A549 (cell line): ENCODE results near the gene NAALADL1. TPM values are rescaled to one million over a fixed set of nuclear protein-coding genes. Genes with fewer than 3 reads are reported as not detected.

Experiments
- ATAC-seq, 2 experiments: fragments of 200-7000 bp in 1 of 2; fragments of >200 bp in 1 of 2; cut with Nextera tagmentation in 1 of 2; cut with Tn5 transposase in 1 of 2; 3 replicates each; pipeline versions ENCODE4 v1.8.0 to v1.9.1; 2018 to 2020; ENCODE audit warnings: mild to moderate bottlenecking in 1 of 2, moderate library complexity in 1 of 2
- CTCF ChIA-PET: fragments of 300-600 bp; sonication (Branson Sonifier 250); formaldehyde crosslinking; extraction: SDS; loops from one replicate; lab custom pipeline; 2021; ENCODE audit warnings: antibody characterized with exemption, inconsistent platforms; lab: Yijun Ruan, JAX
- POLR2A ChIA-PET: fragments of 350-600 bp; formaldehyde crosslinking; extraction: SDS; loops from one replicate; lab custom pipeline; 2021; ENCODE audit warnings: antibody characterized with exemption, inconsistent platforms; lab: Yijun Ruan, JAX
- DNase-seq, 2 experiments: peaks; one replicate each; pipeline versions ENCODE4 v3.0.0 to v3.0.0-alpha.2; 2011 to 2016; ENCODE audit warnings: low read depth in 1 of 2, low spot score in 1 of 2
- FAIRE-seq: peaks from 2 replicates; lab custom pipeline; 2011; peaks lifted over from hg19 to GRCh38; lab: Jason Lieb, UNC
- H3K27ac ChIP-seq, 2 experiments: fragments of >200 bp; sonication (Bioruptor Twin); formaldehyde crosslinking; 3 replicates each; pipeline ENCODE4 v1.5.1; 2016 to 2017
- H3K4me1 ChIP-seq: fragments of >200 bp; sonication (Bioruptor Twin); formaldehyde crosslinking; 3 replicates; pipeline ENCODE4 v1.6.1; 2016
- H3K4me2 ChIP-seq: fragments of >200 bp; sonication (Bioruptor Twin); formaldehyde crosslinking; 3 replicates; pipeline ENCODE4 v1.6.1; 2016
- H3K4me3 ChIP-seq: fragments of >200 bp; sonication (Bioruptor Twin); formaldehyde crosslinking; 3 replicates; pipeline ENCODE4 v1.5.1; 2016
- H3K9me3 ChIP-seq: fragments of >200 bp; sonication (Bioruptor Twin); formaldehyde crosslinking; 3 replicates; pipeline ENCODE4 v1.6.1; 2016
- BHLHE40 ChIP-seq: IDR thresholded peaks from 2 replicates; pipeline ENCODE4 v1.6.1; 2012; ENCODE audit warnings: low read depth, low read length, inconsistent platforms
- CBX8 ChIP-seq: fragments of 200-600 bp; sonication (generic); IDR thresholded peaks from 2 replicates; pipeline ENCODE4 v1.6.1; 2016
- E2F6 ChIP-seq: IDR thresholded peaks from 2 replicates; pipeline ENCODE4 v1.6.1; 2012; ENCODE audit warnings: low read depth, borderline replicate concordance
- EHF ChIP-seq: fragments of 250-450 bp; sonication (Bioruptor Pico); IDR thresholded peaks from 2 replicates; pipeline ENCODE4 v1.5.0; 2020; ENCODE audit warnings: mild to moderate bottlenecking
- ELK1 ChIP-seq: fragments of 150-350 bp; IDR thresholded peaks from 2 replicates; pipeline ENCODE4 v1.6.1; 2014; ENCODE audit warnings: low read depth, mild to moderate bottlenecking, low read length
- EP300 ChIP-seq, 2 experiments: fragments of >200 bp; sonication (Bioruptor Twin); formaldehyde crosslinking; IDR thresholded peaks; 2 replicates in 1 of 2; 3 replicates in 1 of 2; pipeline ENCODE4 v1.6.1; 2016 to 2017
- ESRRA ChIP-seq: fragments of 150-350 bp; IDR thresholded peaks from 2 replicates; pipeline ENCODE4 v1.6.1; 2014; ENCODE audit warnings: mild to moderate bottlenecking, low read length, borderline replicate concordance
- GATA3 ChIP-seq: IDR thresholded peaks from 2 replicates; pipeline ENCODE4 v1.6.1; 2012; ENCODE audit warnings: borderline replicate concordance
- KDM1A ChIP-seq: fragments of 200-600 bp; sonication (generic); IDR thresholded peaks from 2 replicates; pipeline ENCODE4 v1.6.1; 2016; ENCODE audit warnings: low read depth, mild to moderate bottlenecking
- KDM5A ChIP-seq: fragments of 200-600 bp; sonication (generic); IDR thresholded peaks from 2 replicates; pipeline ENCODE4 v1.6.1; 2016; ENCODE audit warnings: antibody characterized with exemption, mild to moderate bottlenecking
- MAFK ChIP-seq: fragments of 450-650 bp; IDR thresholded peaks from 2 replicates; pipeline ENCODE4 v1.6.1; 2014; ENCODE audit not compliant: partially characterized antibody
- MAX ChIP-seq: IDR thresholded peaks from 2 replicates; pipeline ENCODE4 v1.6.1; 2012
- MAZ ChIP-seq: fragments of 150-350 bp; IDR thresholded peaks from 2 replicates; pipeline ENCODE4 v1.6.1; 2014; ENCODE audit warnings: antibody characterized with exemption, low read depth, low read length, borderline replicate concordance
- MYC ChIP-seq: IDR thresholded peaks from 2 replicates; pipeline ENCODE4 v1.6.1; 2012; ENCODE audit warnings: mild to moderate bottlenecking, inconsistent platforms, low read length, improper control_type of control experiment, borderline replicate concordance
- NR3C1 ChIP-seq: fragments of >200 bp; sonication (Bioruptor Twin); formaldehyde crosslinking; IDR thresholded peaks from 3 replicates; pipeline ENCODE4 v1.6.1; 2017
- PBX3 ChIP-seq: IDR thresholded peaks from 2 replicates; pipeline ENCODE4 v1.6.1; 2012
- PHF8 ChIP-seq: fragments of 200-600 bp; sonication (generic); IDR thresholded peaks from 2 replicates; pipeline ENCODE4 v1.6.1; 2016; ENCODE audit warnings: low read depth, mild to moderate bottlenecking, antibody characterized with exemption, moderate library complexity, borderline replicate concordance
- POLR2A ChIP-seq: IDR thresholded peaks from 2 replicates; pipeline ENCODE4 v1.6.1; 2012; ENCODE audit warnings: mild to moderate bottlenecking, low read length
- RNF2 ChIP-seq: fragments of 200-600 bp; sonication (generic); IDR thresholded peaks from 2 replicates; pipeline ENCODE4 v1.6.1; 2016; ENCODE audit warnings: low read depth, mild to moderate bottlenecking, antibody characterized with exemption, moderate library complexity, borderline replicate concordance
- SREBF2 ChIP-seq: fragments of 450-650 bp; IDR thresholded peaks from 2 replicates; pipeline ENCODE4 v1.6.1; 2014; ENCODE audit warnings: mild to moderate bottlenecking, moderate library complexity
- TFCP2L1 ChIP-seq: fragments of 250-450 bp; sonication (Bioruptor Pico); IDR thresholded peaks from 2 replicates; pipeline ENCODE4 v1.5.0; 2021; ENCODE audit warnings: mild to moderate bottlenecking
- TP53 ChIP-seq: fragments of 250-450 bp; sonication (Bioruptor Pico); IDR thresholded peaks from 2 replicates; pipeline ENCODE4 v1.5.0; 2021; ENCODE audit warnings: mild to moderate bottlenecking, moderate library complexity
- WGBS: methylation state at CpG from one replicate; pipeline ENCODE4 v1.1.6; 2017; ENCODE audit errors: missing lambda C conversion rate; 5-methylcytosine and 5-hydroxymethylcytosine counted together
- polyA plus RNA-seq, 4 experiments: library from polyadenylated mRNA; depleted of rRNA in 3 of 4; stranded (reverse); fragments of >200 nt; fragmentation: RNase III in 1 of 4; extraction: RNeasy Plus Mini Kit Qiagen cat#74134 plus additional on column Dnase treatment in 1 of 4; gene quantifications; 2 replicates in 3 of 4; 3 replicates in 1 of 4; pipeline ENCODE4 v1.2.3, GENCODE V29; 2011 to 2017
- TF ChIP-seq, protein P1 (sequence below): fragments of >200 bp; sonication (Bioruptor Twin); formaldehyde crosslinking; IDR thresholded peaks from 2 replicates; pipeline ENCODE4 v1.6.1; 2016
- TF ChIP-seq, protein P2 (sequence below): fragments of >200 bp; sonication (Bioruptor Twin); formaldehyde crosslinking; IDR thresholded peaks from 3 replicates; pipeline ENCODE4 v1.5.1; 2016

Gene NAALADL1
- polyA plus RNA-seq, 2 of the 4 experiments (the other 2 are of a cell fraction): not detected

GRCh38 chr11:65107078-65107477, 48.7 kb upstream of the NAALADL1 start:
- POLR2A ChIA-PET: no interaction called here
- CTCF ChIA-PET: interaction anchor here (0.6 to 6.6 kb wide), 3 partner anchors 11 to 64 kb away, joined by 3 to 153 read pairs (median 62); partner anchors contain the start of genes FAU, MRPL49, VPS51 and ZNHIT2
- no peak for ATAC-seq
- no peak overlapping the region for H3K27ac ChIP-seq
- DNase-seq: no peak
- WGBS: 94% methylated on average over 14 of the region's 15 CpGs
- H3K4me1 ChIP-seq: peaks cover 12% of the 10 kb centered on the region; the same call in 2 of the 3 replicates
- no peak for TF ChIP-seq ELK1
- no peak for TF ChIP-seq KDM5A
- TF ChIP-seq TFCP2L1 (CRISPR knock-in tag): no peak
- no peak for TF ChIP-seq TP53 (CRISPR knock-in tag)
- TF ChIP-seq, all 56 proteins: peak for 0
- no peak for FAIRE-seq
- H3K9me3 ChIP-seq: no peaks in the 10 kb centered on the region
- no peak overlapping the region for H3K4me3 ChIP-seq
- H3K4me2 ChIP-seq: no peak overlapping the region

- Histone ChIP-seq H3K27ac (no peak overlapping the region), H3K4me3 (no peak overlapping the region)
- no peak for DNase-seq
- 81% methylated on average over 4 of the region's 4 CpGs for WGBS
- TF ChIP-seq BHLHE40 (no peak), EP300 (IDR thresholded peaks at IDR 0.05) (no peak), POLR2A (no peak), E2F6 (no peak), MAZ (no peak), MAX (no peak), CBX8 (no peak), GATA3 (no peak), MYC (no peak), PHF8 (no peak), EHF (CRISPR knock-in tag) (no peak), PBX3 (no peak), ESRRA (no peak), NR3C1 (no peak), SREBF2 (no peak), KDM1A (no peak), MAFK (no peak), RNF2 (no peak)
- TF ChIP-seq, protein P1, sequence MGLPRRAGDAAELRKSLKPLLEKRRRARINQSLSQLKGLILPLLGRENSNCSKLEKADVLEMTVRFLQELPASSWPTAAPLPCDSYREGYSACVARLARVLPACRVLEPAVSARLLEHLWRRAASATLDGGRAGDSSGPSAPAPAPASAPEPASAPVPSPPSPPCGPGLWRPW: no peak
- TF ChIP-seq, protein P2, sequence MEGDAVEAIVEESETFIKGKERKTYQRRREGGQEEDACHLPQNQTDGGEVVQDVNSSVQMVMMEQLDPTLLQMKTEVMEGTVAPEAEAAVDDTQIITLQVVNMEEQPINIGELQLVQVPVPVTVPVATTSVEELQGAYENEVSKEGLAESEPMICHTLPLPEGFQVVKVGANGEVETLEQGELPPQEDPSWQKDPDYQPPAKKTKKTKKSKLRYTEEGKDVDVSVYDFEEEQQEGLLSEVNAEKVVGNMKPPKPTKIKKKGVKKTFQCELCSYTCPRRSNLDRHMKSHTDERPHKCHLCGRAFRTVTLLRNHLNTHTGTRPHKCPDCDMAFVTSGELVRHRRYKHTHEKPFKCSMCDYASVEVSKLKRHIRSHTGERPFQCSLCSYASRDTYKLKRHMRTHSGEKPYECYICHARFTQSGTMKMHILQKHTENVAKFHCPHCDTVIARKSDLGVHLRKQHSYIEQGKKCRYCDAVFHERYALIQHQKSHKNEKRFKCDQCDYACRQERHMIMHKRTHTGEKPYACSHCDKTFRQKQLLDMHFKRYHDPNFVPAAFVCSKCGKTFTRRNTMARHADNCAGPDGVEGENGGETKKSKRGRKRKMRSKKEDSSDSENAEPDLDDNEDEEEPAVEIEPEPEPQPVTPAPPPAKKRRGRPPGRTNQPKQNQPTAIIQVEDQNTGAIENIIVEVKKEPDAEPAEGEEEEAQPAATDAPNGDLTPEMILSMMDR: no peak
- TF ChIP-seq, all 56 proteins: peak for 0
- ChIA-PET POLR2A (no interaction called here), CTCF (interaction anchor here (4.6 kb wide), 1 partner anchor 9 kb away, joined by 24 read pairs; the partner anchor contains the start of gene TM7SF2)
- FAIRE-seq (no peak), ATAC-seq (no peak)
- H3K9me3 ChIP-seq: no peaks in the 10 kb centered on the region
- no peaks in the 10 kb centered on the region for H3K4me1 ChIP-seq
- H3K4me2 ChIP-seq: no peak overlapping the region
Measured at GRCh38 chr11:65104628-65105027, 46.3 kb upstream of the NAALADL1 start.
